Calu3 (cell line): Measurements from ENCODE around the gene CDKL5. TPM values are rescaled to one million over a fixed set of nuclear protein-coding genes. Genes with fewer than 3 reads are reported as not detected.

Experiments used
- BruUV-seq: library from RNA; stranded (reverse); fragments of 400-500 nt; replicated peaks from 2 replicates; lab custom pipeline; 2021; lab: Mats Ljungman, UMichigan
- CTCF ChIA-PET: fragments of 300-600 bp; sonication (Branson Sonifier 250); formaldehyde crosslinking; loops from one replicate; lab custom pipeline; 2022; ENCODE audit warnings: antibody characterized with exemption; lab: Charles Lee
- DNase-seq: peaks from one replicate; pipeline ENCODE4 v3.0.0; 2022
- H3K27ac Mint-ChIP-seq: one replicate; pipeline ENCODE4 v1.8.0; 2022; ENCODE audit warnings: mixed read lengths; ENCODE audit not compliant: unreplicated experiment
- H3K27me3 Mint-ChIP-seq: one replicate; pipeline ENCODE4 v1.8.0; 2022; ENCODE audit warnings: mixed read lengths; ENCODE audit not compliant: unreplicated experiment
- H3K36me3 Mint-ChIP-seq: one replicate; pipeline ENCODE4 v1.8.0; 2022; ENCODE audit warnings: mild to moderate bottlenecking, moderate library complexity, mixed read lengths; ENCODE audit not compliant: insufficient read depth, unreplicated experiment
- H3K4me1 Mint-ChIP-seq: one replicate; pipeline ENCODE4 v1.8.0; 2022; ENCODE audit warnings: mild to moderate bottlenecking, low read depth, mixed read lengths; ENCODE audit not compliant: unreplicated experiment
- H3K4me3 Mint-ChIP-seq: one replicate; pipeline ENCODE4 v1.8.0; 2022; ENCODE audit warnings: mild to moderate bottlenecking, low read depth, moderate library complexity, mixed read lengths; ENCODE audit not compliant: unreplicated experiment
- H3K9me3 Mint-ChIP-seq: one replicate; pipeline ENCODE4 v1.8.0; 2022; ENCODE audit warnings: low read depth, mixed read lengths; ENCODE audit not compliant: unreplicated experiment
- intact Hi-C: fragments of 100-400 bp; cut with micrococcal nuclease; formaldehyde crosslinking; loops from one replicate; pipeline ENCODE4 v1.10.0; 2022; ENCODE audit not compliant: unreplicated experiment
- total RNA-seq: library from RNA; stranded (reverse); gene quantifications from 2 replicates; pipeline ENCODE4 v1.2.3, GENCODE V29; 2022
- TF ChIP-seq, protein P1 (sequence below): fragments of 200-600 bp; IDR thresholded peaks from one replicate; pipeline ENCODE4 v1.8.0; 2022; ENCODE audit warnings: antibody characterized with exemption; ENCODE audit not compliant: unreplicated experiment

Gene CDKL5
- total RNA-seq, 1 experiment from 2014 or later: 17.7 TPM

DNA sequence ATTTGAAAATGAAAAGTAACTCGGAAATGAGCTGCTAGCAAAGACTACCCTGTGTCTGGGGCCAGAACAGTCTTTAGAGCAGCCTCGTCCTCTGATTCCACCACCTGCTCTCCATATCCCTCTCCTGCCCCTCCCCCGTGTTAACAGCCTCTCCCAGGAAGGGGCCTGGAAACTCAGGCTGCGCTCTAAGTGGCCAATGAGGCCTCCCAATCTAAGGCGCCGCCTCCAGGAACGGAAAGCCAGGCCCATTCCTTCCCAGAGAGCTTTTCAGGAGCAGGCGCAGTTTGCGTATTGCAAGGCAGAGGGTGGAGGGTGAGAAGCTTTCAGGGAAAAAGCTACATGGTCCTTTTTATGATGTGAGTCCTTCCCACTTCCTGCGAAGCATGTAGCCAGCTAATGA is 215.3 kb downstream of the CDKL5 start:
- Mint-ChIP-seq H3K27ac (no peak overlapping the region), H3K4me3 (no peak overlapping the region), H3K9me3 (no peaks in the 10 kb centered on the region), H3K4me1 (no peaks in the 10 kb centered on the region), H3K27me3 (no peaks in the 10 kb centered on the region), H3K36me3 (no peaks in the 10 kb centered on the region)
- TF ChIP-seq, protein P1, sequence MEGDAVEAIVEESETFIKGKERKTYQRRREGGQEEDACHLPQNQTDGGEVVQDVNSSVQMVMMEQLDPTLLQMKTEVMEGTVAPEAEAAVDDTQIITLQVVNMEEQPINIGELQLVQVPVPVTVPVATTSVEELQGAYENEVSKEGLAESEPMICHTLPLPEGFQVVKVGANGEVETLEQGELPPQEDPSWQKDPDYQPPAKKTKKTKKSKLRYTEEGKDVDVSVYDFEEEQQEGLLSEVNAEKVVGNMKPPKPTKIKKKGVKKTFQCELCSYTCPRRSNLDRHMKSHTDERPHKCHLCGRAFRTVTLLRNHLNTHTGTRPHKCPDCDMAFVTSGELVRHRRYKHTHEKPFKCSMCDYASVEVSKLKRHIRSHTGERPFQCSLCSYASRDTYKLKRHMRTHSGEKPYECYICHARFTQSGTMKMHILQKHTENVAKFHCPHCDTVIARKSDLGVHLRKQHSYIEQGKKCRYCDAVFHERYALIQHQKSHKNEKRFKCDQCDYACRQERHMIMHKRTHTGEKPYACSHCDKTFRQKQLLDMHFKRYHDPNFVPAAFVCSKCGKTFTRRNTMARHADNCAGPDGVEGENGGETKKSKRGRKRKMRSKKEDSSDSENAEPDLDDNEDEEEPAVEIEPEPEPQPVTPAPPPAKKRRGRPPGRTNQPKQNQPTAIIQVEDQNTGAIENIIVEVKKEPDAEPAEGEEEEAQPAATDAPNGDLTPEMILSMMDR: no peak
- no peak for DNase-seq
- intact Hi-C loops: no loop called here
- no TSS peak for BruUV-seq
- CTCF ChIA-PET: interaction anchor here (0.8 kb wide), 1 partner anchor 9 kb away, joined by 3 read pairs; no protein-coding TSS in a partner anchor

DNA sequence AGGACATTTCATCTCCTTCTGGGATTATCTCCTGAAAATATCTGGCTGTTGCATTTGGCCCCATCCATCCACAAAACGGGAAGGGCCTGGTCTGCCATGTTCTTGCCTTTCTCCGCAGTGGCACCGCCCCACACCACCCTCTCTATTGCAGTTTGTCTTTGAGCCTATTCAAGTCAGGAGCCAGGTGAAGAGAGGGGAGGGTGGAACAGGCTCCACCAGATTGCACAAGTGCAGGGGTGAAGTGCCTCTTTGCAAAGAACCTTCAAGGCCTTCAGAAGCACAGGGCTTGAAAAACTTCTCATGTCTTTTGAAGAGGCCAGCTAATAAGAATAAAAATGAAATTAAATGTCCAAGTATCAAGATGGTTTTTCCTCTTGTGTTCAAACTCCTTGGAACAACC is 217.8 kb downstream of the CDKL5 start:
- TF ChIP-seq, protein P1: no peak
- Mint-ChIP-seq H3K4me3 (no peak overlapping the region), H3K27me3 (no peaks in the 10 kb centered on the region), H3K36me3 (no peaks in the 10 kb centered on the region), H3K4me1 (no peaks in the 10 kb centered on the region), H3K27ac (no peak overlapping the region), H3K9me3 (no peaks in the 10 kb centered on the region)
- intact Hi-C loops: no loop called here
- DNase-seq: no peak
- CTCF ChIA-PET: no interaction called here
- BruUV-seq: no TSS peak

DNA sequence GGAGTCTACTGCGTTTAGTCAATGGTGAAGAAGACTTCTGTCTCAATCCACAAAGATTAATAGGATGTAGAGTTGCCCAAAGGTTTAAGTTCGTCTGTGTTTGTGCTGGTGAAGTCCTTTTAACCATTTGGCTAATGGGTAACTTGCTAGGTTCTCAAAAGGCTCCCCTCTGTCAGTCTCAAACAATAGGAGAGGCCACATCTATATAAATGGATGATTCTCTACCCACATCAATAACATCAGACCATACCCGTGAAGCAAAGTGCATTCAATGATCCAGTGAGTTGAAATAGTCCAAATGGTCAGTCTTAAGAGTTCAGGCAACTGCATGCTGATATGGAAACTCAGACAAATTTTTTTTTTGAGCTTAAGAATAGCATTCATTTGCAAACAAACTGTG is 218.4 kb downstream of the CDKL5 start:
- Mint-ChIP-seq H3K4me3 (no peak overlapping the region), H3K27me3 (no peaks in the 10 kb centered on the region), H3K9me3 (no peaks in the 10 kb centered on the region), H3K27ac (no peak overlapping the region), H3K36me3 (no peaks in the 10 kb centered on the region), H3K4me1 (no peaks in the 10 kb centered on the region)
- intact Hi-C loops: no loop called here
- no TSS peak for BruUV-seq
- DNase-seq: no peak
- TF ChIP-seq, protein P1: no peak
- CTCF ChIA-PET: interaction anchor here (1.3 kb wide), 1 partner anchor 27 kb away, joined by 3 read pairs; no protein-coding TSS in a partner anchor

DNA sequence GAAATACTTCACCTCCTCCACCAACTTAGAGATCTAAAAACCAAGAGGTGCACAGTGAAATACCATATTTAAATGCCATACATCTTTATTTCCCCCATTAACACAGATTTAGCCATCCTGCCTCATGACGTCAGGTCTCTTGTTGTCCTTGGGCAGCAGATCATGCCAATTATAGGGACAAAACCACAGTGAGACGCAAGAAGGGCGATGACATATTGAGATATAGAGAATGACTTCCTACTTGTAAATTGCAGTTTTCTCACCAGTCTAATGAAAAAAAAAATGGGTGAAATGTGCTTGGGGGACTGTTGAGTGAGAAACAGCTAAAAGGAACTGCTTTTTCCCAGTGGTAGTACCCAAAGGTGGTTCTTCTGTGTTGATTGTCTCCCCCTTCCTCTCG is 222.2 kb downstream of the CDKL5 start:
- Mint-ChIP-seq H3K9me3 (no peaks in the 10 kb centered on the region), H3K27me3 (no peaks in the 10 kb centered on the region)
- TF ChIP-seq, protein P1: no peak

More for the DNA sequence above, 222.2 kb downstream of the CDKL5 start:
- BruUV-seq: no TSS peak
- DNase-seq: no peak
- intact Hi-C loops: no loop called here
- CTCF ChIA-PET: no interaction called here
- Mint-ChIP-seq H3K4me3 (no peak overlapping the region), H3K36me3 (no peaks in the 10 kb centered on the region), H3K27ac (no peak overlapping the region), H3K4me1 (no peaks in the 10 kb centered on the region)
